Lung (tissue), 12 donors: ENCODE data around the gene CASZ1. TPM values are rescaled to one million over a fixed set of nuclear protein-coding genes. Genes with fewer than 3 reads are reported as not detected.

Source experiments
- ATAC-seq: fragments of 200-7000 bp; cut with Tn5 transposase; one replicate; pipeline ENCODE4 v1.9.1; 2020; ENCODE audit warnings: moderate number of reproducible peaks; ENCODE audit not compliant: insufficient read depth, low FRiP score
- DNase-seq, 3 donors: peaks; one replicate each; pipeline ENCODE4 v3.0.0-alpha.2; 2013 to 2017
- H3K27ac ChIP-seq, 2 donors: one replicate each; pipeline ENCODE4 v1.5.1; 2013; ENCODE audit warnings: mild to moderate bottlenecking in 2 of 2, moderate library complexity in 2 of 2, control low read depth in 1 of 2, inconsistent platforms in 1 of 2, low read depth in 1 of 2, low read length in 1 of 2
- H3K27me3 ChIP-seq, 3 donors: one replicate each; pipeline ENCODE4 v1.5.1; 2013; ENCODE audit warnings: low read length in 2 of 3; ENCODE audit not compliant: control insufficient read depth in 3 of 3, insufficient read depth in 3 of 3
- H3K36me3 ChIP-seq, 4 donors: one replicate each; pipeline ENCODE4 v1.5.1; 2013; ENCODE audit warnings: low read length in 4 of 4, mild to moderate bottlenecking in 1 of 4, moderate library complexity in 1 of 4; ENCODE audit not compliant: control insufficient read depth in 4 of 4, insufficient read depth in 4 of 4
- H3K4me1 ChIP-seq, 5 donors: one replicate each; pipeline ENCODE4 v1.5.1; 2013; ENCODE audit warnings: low read length in 5 of 5, mild to moderate bottlenecking in 2 of 5, moderate library complexity in 1 of 5; ENCODE audit not compliant: control insufficient read depth in 5 of 5, insufficient read depth in 5 of 5
- H3K4me3 ChIP-seq: one replicate; pipeline ENCODE4 v1.5.1; 2013; ENCODE audit warnings: mild to moderate bottlenecking, control low read depth, moderate library complexity
- H3K9ac ChIP-seq, 2 donors: one replicate each; pipeline ENCODE4 v1.5.1; 2013; ENCODE audit warnings: low read length in 2 of 2, control low read depth in 1 of 2; ENCODE audit not compliant: insufficient read depth in 1 of 2
- H3K9me3 ChIP-seq, 4 donors: one replicate each; pipeline ENCODE4 v1.5.1; 2013; ENCODE audit warnings: low read length in 3 of 4, mild to moderate bottlenecking in 1 of 4, moderate library complexity in 1 of 4; ENCODE audit not compliant: control insufficient read depth in 4 of 4, insufficient read depth in 3 of 4
- CTCF ChIP-seq: IDR thresholded peaks from 2 replicates; pipeline ENCODE4 v1.5.1; 2012; ENCODE audit warnings: mild to moderate bottlenecking; ENCODE audit errors: control extremely low read depth, extremely low read depth
- WGBS, 2 donors: extraction: QIAGEN DNeasy Blood & Tissue Kit; methylation state at CpG; one replicate each; pipeline ENCODE4 v1.1.7; 2013; 5-methylcytosine and 5-hydroxymethylcytosine counted together
- polyA plus RNA-seq, 2 donors: library from polyadenylated mRNA; stranded (reverse); fragments of 200-250 nt; gene quantifications; one replicate each; pipeline ENCODE4 v1.2.1, GENCODE V29; 2013
- total RNA-seq, 2 donors: library from RNA; depleted of rRNA in 1 of 2; stranded (reverse); fragments of >200 nt in 1 of 2; gene quantifications; one replicate each; pipeline ENCODE4 v1.2.1, GENCODE V29; 2014 to 2021
- donor health status: control.
- donor health status: control.
- donor health status: Bipolar disorder and iron deficiency.
- donor health status: healthy.
- donor health status: DM: yes; HTN: yes; CAD: no.

The CASZ1 gene
- total and polyA plus RNA-seq, 4 donors = 10.3 to 69.9 (median 40.5) TPM

GRCh38 chr1:10592373-10592772 is 204.1 kb downstream of the CASZ1 start:
- Histone ChIP-seq H3K27ac (no peak overlapping the region), H3K4me1 (peaks cover 7 to 43% (median 29%) of the 10 kb centered on the region in 5 donors), H3K4me3 (no peak overlapping the region), H3K27me3 (no peaks in the 10 kb centered on the region), H3K9me3 (no peaks in the 10 kb centered on the region), H3K9ac (no peak overlapping the region), H3K36me3 (no peaks in the 10 kb centered on the region)
- ATAC-seq (no peak), DNase-seq (no peak)
- 60 to 75% methylated on average over 5 of the region's 5 CpGs for WGBS, 2 donors
- no peak for TF ChIP-seq CTCF

GRCh38 chr1:10591010-10591409 is 205.4 kb downstream of the CASZ1 start:
- no peak for ATAC-seq
- Histone ChIP-seq H3K27me3 (no peaks in the 10 kb centered on the region), H3K4me3 (no peak overlapping the region), H3K27ac (no peak overlapping the region), H3K4me1 (peaks cover 2 to 30% (median 18%) of the 10 kb centered on the region in 5 donors), H3K9ac (no peak overlapping the region), H3K9me3 (no peaks in the 10 kb centered on the region), H3K36me3 (no peaks in the 10 kb centered on the region)
- WGBS, 2 donors = 45 to 47% methylated on average over 4 of the region's 4 CpGs
- no peak for TF ChIP-seq CTCF
- peak; percentile 22 to 79 (median 74) for DNase-seq

- TF ChIP-seq CTCF = no peak
- ATAC-seq = no peak
- DNase-seq = peak in 1 of 3 donors; percentile 35
- 87 to 93% methylated on average over 5 of the region's 5 CpGs for WGBS, 2 donors
- H3K9me3 ChIP-seq = peaks cover 0 to 8% (median 0%) of the 10 kb centered on the region in 4 donors
- no peaks in the 10 kb centered on the region for H3K36me3 ChIP-seq
- no peaks in the 10 kb centered on the region for H3K27me3 ChIP-seq
- no peak overlapping the region for H3K9ac ChIP-seq
- no peak overlapping the region for H3K27ac ChIP-seq
- peaks cover 0 to 30% (median 18%) of the 10 kb centered on the region in 5 donors for H3K4me1 ChIP-seq
- no peak overlapping the region for H3K4me3 ChIP-seq
Measured at GRCh38 chr1:10589074-10589473, 207.4 kb downstream of the CASZ1 start.

GRCh38 chr1:10588640-10589039 is 207.8 kb downstream of the CASZ1 start:
- Histone ChIP-seq H3K9ac (no peak overlapping the region), H3K4me1 (peaks cover 0 to 30% (median 18%) of the 10 kb centered on the region in 5 donors), H3K27ac (no peak overlapping the region), H3K9me3 (peaks cover 0 to 8% (median 0%) of the 10 kb centered on the region in 4 donors), H3K27me3 (no peaks in the 10 kb centered on the region), H3K36me3 (no peaks in the 10 kb centered on the region), H3K4me3 (no peak overlapping the region)
- no peak for DNase-seq
- WGBS, 2 donors = 94 to 95% methylated on average over 5 of the region's 5 CpGs
- TF ChIP-seq CTCF = no peak
- no peak for ATAC-seq
